K562 (cell line): ENCODE data around the gene RIMOC1. TPM values are rescaled to one million over a fixed set of nuclear protein-coding genes. Genes with fewer than 3 reads are reported as not detected.

Experiments
- ATF7 ChIP-seq: fragments of 450-650 bp; IDR thresholded peaks from 2 replicates; pipeline ENCODE4 v1.7.1; 2014; ENCODE audit warnings: mild to moderate bottlenecking, moderate library complexity
- GATAD2A ChIP-seq: fragments of 450-650 bp; IDR thresholded peaks from 2 replicates; pipeline ENCODE4 v1.6.1; 2017
- HNRNPH1 ChIP-seq: fragments of 200-400 bp; formaldehyde crosslinking; optimal IDR thresholded peaks from 2 replicates; pipeline ENCODE3; 2017; ENCODE audit warnings: low read depth, mild to moderate bottlenecking, low read length, moderate library complexity
- HOXB6 ChIP-seq: fragments of 250-450 bp; sonication (Bioruptor Pico); IDR thresholded peaks from 2 replicates; pipeline ENCODE4 v1.5.1; 2022; ENCODE audit warnings: mild to moderate bottlenecking, borderline replicate concordance
- ILF3 ChIP-seq: fragments of 450-650 bp; IDR thresholded peaks from 2 replicates; pipeline ENCODE4 v1.6.1; 2018; ENCODE audit warnings: antibody characterized with exemption, mild to moderate bottlenecking, moderate library complexity, borderline replicate concordance
- IRF2 ChIP-seq: sonication (generic); formaldehyde crosslinking; IDR thresholded peaks from 2 replicates; pipeline ENCODE4 v1.8.1; 2022; ENCODE audit warnings: mild to moderate bottlenecking, missing genetic modification reagents
- MAFG ChIP-seq: fragments of 450-650 bp; conservative IDR thresholded peaks from 2 replicates; pipeline ENCODE4 v1.6.1; 2016; ENCODE audit warnings: missing genetic modification characterization, missing compliant biosample characterization
- MCM3 ChIP-seq: fragments of 450-650 bp; IDR thresholded peaks from 2 replicates; pipeline ENCODE4 v1.6.1; 2016
- MEIS2 ChIP-seq: fragments of 450-650 bp; IDR thresholded peaks from 2 replicates; pipeline ENCODE4 v1.6.1; 2014; ENCODE audit warnings: mild to moderate bottlenecking; ENCODE audit not compliant: partially characterized antibody
- MYC ChIP-seq, 2 experiments: fragments of 250-450 bp in 1 of 2; sonication (Bioruptor Pico) in 1 of 2; IDR thresholded peaks; 2 replicates each; pipeline versions ENCODE4 v1.5.1 to v1.6.1; 2012 to 2021; ENCODE audit warnings: low read depth in 2 of 2, borderline replicate concordance in 1 of 2, improper control_type of control experiment in 1 of 2, low read length in 1 of 2, mild to moderate bottlenecking in 1 of 2, moderate library complexity in 1 of 2
- POLR2AphosphoS5 ChIP-seq: IDR thresholded peaks from 2 replicates; pipeline ENCODE4 v1.6.1; 2011; ENCODE audit warnings: mild to moderate bottlenecking, low read depth, low read length, moderate library complexity; ENCODE audit not compliant: control insufficient read depth, insufficient read depth
- PREB ChIP-seq: sonication (generic); formaldehyde crosslinking; IDR thresholded peaks from 2 replicates; pipeline ENCODE4 v1.8.1; 2023; ENCODE audit warnings: mild to moderate bottlenecking, missing genetic modification reagents
- RNF2 ChIP-seq: sonication (generic); IDR thresholded peaks from 2 replicates; pipeline ENCODE4 v1.6.1; 2016
- TBL1XR1 ChIP-seq, 2 experiments: IDR thresholded peaks; 2 replicates each; pipeline ENCODE4 v1.6.1; 2012; ENCODE audit warnings: improper control_type of control experiment in 2 of 2, low read length in 2 of 2, mild to moderate bottlenecking in 1 of 2
- U2AF1 ChIP-seq: fragments of 200-400 bp; formaldehyde crosslinking; optimal IDR thresholded peaks from 2 replicates; pipeline ENCODE3; 2017; ENCODE audit warnings: mild to moderate bottlenecking, low read depth, low read length, moderate library complexity
- ZNF124 ChIP-seq: sonication (generic); formaldehyde crosslinking; IDR thresholded peaks from 2 replicates; pipeline ENCODE4 v1.8.1; 2022; ENCODE audit warnings: missing genetic modification reagents
- polyA plus RNA-seq, 8 experiments: library from polyadenylated mRNA; depleted of rRNA in 4 of 8; stranded (reverse) in 5 of 8; unstranded in 3 of 8; fragments of >200 nt; fragmentation: Nextera tagmentation in 2 of 8; fragmentation: Illumina TruSeq in 1 of 8; extraction: Ambion mirVana in 2 of 8; extraction: Trizol in 1 of 8; gene quantifications; 2 replicates each; pipeline versions ENCODE4 v1.2.1 to v1.2.3, GENCODE V29; 2011 to 2014; ENCODE audit warnings: inconsistent platforms in 1 of 8, missing spikeins in 1 of 8
- total RNA-seq, 7 experiments: library from RNA; depleted of rRNA in 6 of 7; stranded (reverse); fragments of >200 nt in 6 of 7; fragmentation: Illumina TruSeq in 2 of 7; extraction: Trizol in 2 of 7; gene quantifications; 2 replicates each; pipeline versions ENCODE4 v1.2.1 to v1.2.3, GENCODE V29; 2011 to 2021; ENCODE audit warnings: low replicate concordance in 1 of 7
- TF ChIP-seq, protein P1 (sequence below): fragments of 450-650 bp; conservative IDR thresholded peaks from 2 replicates; pipeline ENCODE4 v1.6.1; 2016; ENCODE audit warnings: missing genetic modification characterization, low read depth, mild to moderate bottlenecking, control low read depth, missing compliant biosample characterization
- TF ChIP-seq, protein P2 (sequence below), 2 experiments: IDR thresholded peaks in 1 of 2; conservative IDR thresholded peaks in 1 of 2; 2 replicates each; pipeline ENCODE4 v1.6.1; 2016; ENCODE audit warnings: low read depth in 2 of 2, mild to moderate bottlenecking in 1 of 2, missing compliant biosample characterization in 1 of 2, missing genetic modification characterization in 1 of 2, moderate library complexity in 1 of 2
- TF ChIP-seq, protein P3 (sequence below): sonication (generic); formaldehyde crosslinking; IDR thresholded peaks from 2 replicates; pipeline ENCODE4 v1.9.0; 2022; ENCODE audit warnings: mild to moderate bottlenecking, missing genetic modification reagents
- TF ChIP-seq, protein P4 (sequence below): fragments of 250-450 bp; sonication (Bioruptor Pico); IDR thresholded peaks from 2 replicates; pipeline ENCODE4 v1.8.0; 2021; ENCODE audit warnings: borderline replicate concordance, mild to moderate bottlenecking, moderate library complexity; ENCODE audit not compliant: poor library complexity, severe bottlenecking

Gene RIMOC1
- total and polyA plus RNA-seq, 9 of the 15 experiments (the other 6 are each of a cell fraction or from before 2014, with no cell fraction given), result 11.6 to 63.1 (median 30.8) TPM

DNA sequence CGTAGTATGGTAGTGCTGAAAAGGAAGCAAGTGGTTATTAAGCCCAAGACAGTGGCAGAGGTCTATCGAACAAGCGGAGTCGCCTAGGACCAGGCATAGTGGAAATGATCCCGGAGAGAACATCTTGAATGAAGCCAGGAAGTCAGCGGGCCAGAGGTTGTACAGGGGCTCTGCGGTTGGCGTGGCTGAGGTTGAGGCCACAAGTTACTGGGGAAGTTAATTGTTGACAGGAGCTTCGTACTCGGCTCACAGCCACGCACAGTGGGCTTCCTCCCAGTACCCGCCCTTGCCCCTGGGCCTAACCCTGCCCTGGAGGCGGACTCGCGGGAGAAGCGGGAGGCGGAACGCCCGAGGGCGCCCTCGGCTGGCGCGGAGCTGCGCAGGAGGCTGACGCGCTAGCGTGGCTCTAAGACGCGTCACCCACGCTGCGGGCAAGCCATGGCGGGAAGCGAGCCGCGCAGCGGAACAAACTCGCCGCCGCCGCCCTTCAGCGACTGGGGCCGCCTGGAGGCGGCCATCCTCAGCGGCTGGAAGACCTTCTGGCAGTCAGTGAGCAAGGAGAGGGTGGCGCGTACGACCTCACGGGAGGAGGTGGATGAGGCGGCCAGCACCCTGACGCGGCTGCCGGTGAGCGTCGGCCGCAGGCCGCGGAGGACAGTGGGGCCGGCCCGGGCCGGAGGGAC, 20.9 kb downstream of the RIMOC1 start, which contains the start of gene FBXO4 (continued):
- TF ChIP-seq, protein P1, sequence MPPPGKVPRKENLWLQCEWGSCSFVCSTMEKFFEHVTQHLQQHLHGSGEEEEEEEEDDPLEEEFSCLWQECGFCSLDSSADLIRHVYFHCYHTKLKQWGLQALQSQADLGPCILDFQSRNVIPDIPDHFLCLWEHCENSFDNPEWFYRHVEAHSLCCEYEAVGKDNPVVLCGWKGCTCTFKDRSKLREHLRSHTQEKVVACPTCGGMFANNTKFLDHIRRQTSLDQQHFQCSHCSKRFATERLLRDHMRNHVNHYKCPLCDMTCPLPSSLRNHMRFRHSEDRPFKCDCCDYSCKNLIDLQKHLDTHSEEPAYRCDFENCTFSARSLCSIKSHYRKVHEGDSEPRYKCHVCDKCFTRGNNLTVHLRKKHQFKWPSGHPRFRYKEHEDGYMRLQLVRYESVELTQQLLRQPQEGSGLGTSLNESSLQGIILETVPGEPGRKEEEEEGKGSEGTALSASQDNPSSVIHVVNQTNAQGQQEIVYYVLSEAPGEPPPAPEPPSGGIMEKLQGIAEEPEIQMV, result peak; percentile 74
- TF ChIP-seq GATAD2A, result peak; percentile 98
- TF ChIP-seq MAFG, result peak; percentile 4; the same call in 1 of the 2 replicates
- peak; percentile 97 for TF ChIP-seq MYC (IDR thresholded peaks at IDR 0.05; ENCODE audit: low read depth, low read length)
- TF ChIP-seq MYC (CRISPR knock-in tag; IDR thresholded peaks at IDR 0.05; ENCODE audit: borderline replicate concordance, low read depth), result peak; percentile 66; the same call in 1 of the 2 replicates
- peak; percentile 72; the same call in 1 of the 2 replicates for TF ChIP-seq ILF3
- TF ChIP-seq MEIS2, result peak; percentile 46
- TF ChIP-seq HNRNPH1, result no peak
- TF ChIP-seq RNF2, result peak; percentile 93
- no peak for TF ChIP-seq ZNF124 (CRISPR knock-in tag)
- TF ChIP-seq, protein P2, sequence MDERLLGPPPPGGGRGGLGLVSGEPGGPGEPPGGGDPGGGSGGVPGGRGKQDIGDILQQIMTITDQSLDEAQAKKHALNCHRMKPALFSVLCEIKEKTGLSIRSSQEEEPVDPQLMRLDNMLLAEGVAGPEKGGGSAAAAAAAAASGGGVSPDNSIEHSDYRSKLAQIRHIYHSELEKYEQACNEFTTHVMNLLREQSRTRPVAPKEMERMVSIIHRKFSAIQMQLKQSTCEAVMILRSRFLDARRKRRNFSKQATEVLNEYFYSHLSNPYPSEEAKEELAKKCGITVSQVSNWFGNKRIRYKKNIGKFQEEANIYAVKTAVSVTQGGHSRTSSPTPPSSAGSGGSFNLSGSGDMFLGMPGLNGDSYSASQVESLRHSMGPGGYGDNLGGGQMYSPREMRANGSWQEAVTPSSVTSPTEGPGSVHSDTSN (CRISPR knock-in tag; IDR thresholded peaks at IDR 0.05; ENCODE audit: low read depth), result no peak
- TF ChIP-seq, protein P2 (tag; conservative IDR thresholded peaks at IDR 0.05; ENCODE audit: low read depth), result no peak
- TF ChIP-seq POLR2AphosphoS5, result peak; percentile 92
- TF ChIP-seq HOXB6 (CRISPR knock-in tag), result no peak
- TF ChIP-seq, protein P3, sequence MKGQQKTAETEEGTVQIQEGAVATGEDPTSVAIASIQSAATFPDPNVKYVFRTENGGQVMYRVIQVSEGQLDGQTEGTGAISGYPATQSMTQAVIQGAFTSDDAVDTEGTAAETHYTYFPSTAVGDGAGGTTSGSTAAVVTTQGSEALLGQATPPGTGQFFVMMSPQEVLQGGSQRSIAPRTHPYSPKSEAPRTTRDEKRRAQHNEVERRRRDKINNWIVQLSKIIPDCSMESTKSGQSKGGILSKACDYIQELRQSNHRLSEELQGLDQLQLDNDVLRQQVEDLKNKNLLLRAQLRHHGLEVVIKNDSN (CRISPR knock-in tag), result no peak; the same call in 1 of the 2 replicates
- TF ChIP-seq, protein P4, sequence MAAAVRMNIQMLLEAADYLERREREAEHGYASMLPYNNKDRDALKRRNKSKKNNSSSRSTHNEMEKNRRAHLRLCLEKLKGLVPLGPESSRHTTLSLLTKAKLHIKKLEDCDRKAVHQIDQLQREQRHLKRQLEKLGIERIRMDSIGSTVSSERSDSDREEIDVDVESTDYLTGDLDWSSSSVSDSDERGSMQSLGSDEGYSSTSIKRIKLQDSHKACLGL (CRISPR knock-in tag), result peak; percentile 12
- no peak for TF ChIP-seq MCM3
- TF ChIP-seq IRF2, result no peak
- TF ChIP-seq TBL1XR1 (IDR thresholded peaks at IDR 0.05; ENCODE audit: low read length in 2 of 2), result peak; percentile 66 to 68; a peak in 3 of 4 replicates
- TF ChIP-seq U2AF1, result peak; percentile 98
- peak; percentile 86 for TF ChIP-seq ATF7
- TF ChIP-seq PREB (CRISPR knock-in tag), result no peak
